GM18517 (cell line): ENCODE results near the gene ALLC.

ENCODE experiments used
- ATAC-seq: cut with Tn5 transposase; IDR thresholded peaks from one replicate; pipeline ENCODE4 v1.9.1; 2021; ENCODE audit warnings: mild to moderate bottlenecking, moderate library complexity; ENCODE audit not compliant: unreplicated experiment

ALLC gene

GRCh38 chr2:3639015-3639630 lies 18.9 kb upstream of the ALLC start:
- ATAC-seq = no peak

- ATAC-seq = no peak
These were observed 18.3 kb upstream of the ALLC start for GRCh38 chr2:3639653-3640052.

- ATAC-seq = no peak
These were observed 16.8 kb upstream of the ALLC start for GRCh38 chr2:3641181-3641580.

- ATAC-seq = no peak
These were observed 16.1 kb upstream of the ALLC start for GRCh38 chr2:3641841-3642421.

- no peak for ATAC-seq
These were observed 15.3 kb upstream of the ALLC start for GRCh38 chr2:3642521-3643215.

- no peak for ATAC-seq
These were observed 14.4 kb upstream of the ALLC start for GRCh38 chr2:3643371-3644245.

- ATAC-seq = peak; percentile 86
These were observed 13.8 kb upstream of the ALLC start for GRCh38 chr2:3644246-3644525.

GRCh38 chr2:3644891-3645605 lies 13.0 kb upstream of the ALLC start:
- ATAC-seq = no peak

GRCh38 chr2:3645745-3646389 lies 12.1 kb upstream of the ALLC start:
- no peak for ATAC-seq

DNA sequence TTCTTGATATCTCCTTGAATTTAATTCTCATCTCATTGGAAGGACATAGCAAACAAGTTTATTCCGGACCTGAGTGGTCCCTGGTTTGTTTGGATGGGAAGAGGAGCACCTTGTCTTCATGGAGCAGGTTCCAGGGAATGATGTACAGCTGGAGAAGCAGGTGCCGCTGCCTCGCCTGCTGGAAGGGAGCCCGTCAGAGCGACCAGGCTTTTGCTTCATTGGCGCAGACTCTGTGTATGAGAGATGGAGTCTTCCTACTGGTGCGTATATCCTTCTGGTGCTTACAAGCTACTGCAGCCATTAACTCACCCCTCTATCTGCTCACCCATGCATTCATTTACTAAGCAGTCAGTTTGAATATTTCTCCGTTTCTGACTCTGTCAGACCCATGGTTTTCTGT lies 11.6 kb upstream of the ALLC start:
- no peak for ATAC-seq

GRCh38 chr2:3647246-3647645 lies 10.8 kb upstream of the ALLC start:
- ATAC-seq = no peak

- ATAC-seq = no peak
These were observed 10.0 kb upstream of the ALLC start for GRCh38 chr2:3647831-3648651.

DNA sequence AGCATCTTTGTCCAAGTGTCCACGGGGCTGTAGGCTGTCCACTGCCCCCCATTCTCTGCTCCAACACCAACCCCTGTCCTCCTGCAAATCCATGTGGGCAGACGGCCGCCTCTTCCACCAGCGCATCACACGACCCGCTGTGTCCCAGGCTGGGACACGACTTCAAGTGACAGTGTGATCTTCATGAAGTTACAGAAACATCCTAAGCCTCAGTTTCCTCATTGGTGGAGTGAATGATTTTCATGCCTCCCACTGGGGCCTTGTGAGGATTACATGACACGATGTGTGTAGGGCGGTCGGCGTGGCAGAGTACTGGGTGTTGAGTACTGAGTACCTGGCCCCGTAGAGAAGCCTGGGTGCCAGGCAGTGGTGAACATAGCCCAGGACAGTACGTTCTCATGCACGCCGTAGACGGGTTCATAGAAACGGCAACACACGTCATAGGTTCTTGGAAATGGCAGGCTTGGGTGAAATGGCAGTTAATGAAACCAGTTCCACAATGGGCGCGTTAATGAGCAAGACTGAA lies 9.3 kb upstream of the ALLC start:
- no peak for ATAC-seq

- no peak for ATAC-seq
These were observed 8.4 kb upstream of the ALLC start for GRCh38 chr2:3649581-3649980.

GRCh38 chr2:3650140-3650920 lies 7.7 kb upstream of the ALLC start:
- no peak for ATAC-seq

GRCh38 chr2:3651691-3652648 lies 6.0 kb upstream of the ALLC start:
- ATAC-seq = peak; percentile 91

GRCh38 chr2:3652896-3653625 lies 4.9 kb upstream of the ALLC start:
- no peak for ATAC-seq
